MCF 10A (cell line): ENCODE measurements around the gene HPGDS. TPM values are rescaled to one million over a fixed set of nuclear protein-coding genes. Genes with fewer than 3 reads are reported as not detected.

Source experiments
- BruUV-seq: library from RNA; stranded (reverse); fragments of 400-500 nt; replicated peaks from 2 replicates; lab custom pipeline; 2021; lab: Mats Ljungman, UMichigan
- CTCF ChIA-PET: fragments of 300-600 bp; sonication (Branson Sonifier 250); formaldehyde crosslinking; extraction: SDS; loops from one replicate; lab custom pipeline; 2021; ENCODE audit warnings: antibody characterized with exemption, inconsistent platforms; lab: Yijun Ruan, JAX
- POLR2A ChIA-PET: fragments of 300-600, 350-650 bp; sonication (Branson Sonifier 250); formaldehyde crosslinking; extraction: SDS; loops from one replicate; lab custom pipeline; 2020; ENCODE audit warnings: antibody characterized with exemption, inconsistent platforms; lab: Yijun Ruan, JAX
- DNase-seq: peaks from one replicate; pipeline ENCODE4 v3.0.0-alpha.2; 2018; ENCODE audit not compliant: unreplicated experiment
- H3K27ac Mint-ChIP-seq: one replicate; pipeline ENCODE4 v1.8.0; 2022; ENCODE audit warnings: mild to moderate bottlenecking, low read depth, mixed read lengths; ENCODE audit not compliant: unreplicated experiment
- H3K27me3 Mint-ChIP-seq: one replicate; pipeline ENCODE4 v1.8.0; 2022; ENCODE audit warnings: mixed read lengths; ENCODE audit not compliant: insufficient read depth, unreplicated experiment
- H3K36me3 Mint-ChIP-seq: one replicate; pipeline ENCODE4 v1.8.0; 2022; ENCODE audit warnings: mild to moderate bottlenecking, moderate library complexity, mixed read lengths; ENCODE audit not compliant: insufficient read depth, unreplicated experiment
- H3K4me1 Mint-ChIP-seq: one replicate; pipeline ENCODE4 v1.8.0; 2022; ENCODE audit warnings: mixed read lengths; ENCODE audit not compliant: insufficient read depth, unreplicated experiment
- H3K4me3 Mint-ChIP-seq: one replicate; pipeline ENCODE4 v1.8.0; 2022; ENCODE audit warnings: mild to moderate bottlenecking, moderate library complexity, mixed read lengths; ENCODE audit not compliant: unreplicated experiment
- H3K9me3 Mint-ChIP-seq: one replicate; pipeline ENCODE4 v1.8.0; 2022; ENCODE audit warnings: mixed read lengths; ENCODE audit not compliant: unreplicated experiment
- CTCF ChIP-seq: fragments of 200-600 bp; IDR thresholded peaks from one replicate; pipeline ENCODE4 v1.8.0; 2022; ENCODE audit warnings: antibody characterized with exemption, mild to moderate bottlenecking; ENCODE audit not compliant: unreplicated experiment
- intact Hi-C: fragments of 100-400 bp; cut with micrococcal nuclease; formaldehyde crosslinking; loops from 2 replicates; pipeline ENCODE4 v1.14.1; 2022
- total RNA-seq: library from RNA; stranded (reverse); gene quantifications from 2 replicates; pipeline ENCODE4 v1.2.3, GENCODE V29; 2022

Gene HPGDS
- total RNA-seq, 1 experiment from 2014 or later, result not detected

- intact Hi-C loops, result no loop called here
- Mint-ChIP-seq H3K27ac (no peak overlapping the region), H3K36me3 (no peaks in the 10 kb centered on the region), H3K27me3 (no peaks in the 10 kb centered on the region), H3K4me3 (no peak overlapping the region), H3K9me3 (no peaks in the 10 kb centered on the region), H3K4me1 (no peaks in the 10 kb centered on the region)
- BruUV-seq, result no TSS peak
- no peak for TF ChIP-seq CTCF
- ChIA-PET POLR2A (no interaction called here), CTCF (interaction anchor here (0.7 to 0.8 kb wide), 3 partner anchors 9 to 58 kb away, joined by 3 to 5 read pairs (median 3); no protein-coding TSS in a partner anchor)
- DNase-seq, result no peak
Observed at GRCh38 chr4:94348666-94349065, 6.0 kb upstream of the HPGDS start.

GRCh38 chr4:94346541-94346940, 3.9 kb upstream of the HPGDS start:
- no TSS peak for BruUV-seq
- no peaks in the 10 kb centered on the region for H3K4me1 Mint-ChIP-seq
- ChIA-PET CTCF (no interaction called here), POLR2A (no interaction called here)
- H3K27me3 Mint-ChIP-seq, result no peaks in the 10 kb centered on the region
- no peak overlapping the region for H3K27ac Mint-ChIP-seq
- no peak for TF ChIP-seq CTCF
- H3K4me3 Mint-ChIP-seq, result no peak overlapping the region
- H3K36me3 Mint-ChIP-seq, result no peaks in the 10 kb centered on the region
- no peaks in the 10 kb centered on the region for H3K9me3 Mint-ChIP-seq
- no peak for DNase-seq
- intact Hi-C loops, result no loop called here

GRCh38 chr4:94345969-94346368, 3.3 kb upstream of the HPGDS start:
- Mint-ChIP-seq H3K9me3 (no peaks in the 10 kb centered on the region), H3K27me3 (no peaks in the 10 kb centered on the region), H3K36me3 (no peaks in the 10 kb centered on the region), H3K27ac (no peak overlapping the region), H3K4me1 (no peaks in the 10 kb centered on the region), H3K4me3 (no peak overlapping the region)
- CTCF ChIA-PET, result no interaction called here
- intact Hi-C loops, result no loop called here
- POLR2A ChIA-PET, result no interaction called here
- DNase-seq, result no peak
- TF ChIP-seq CTCF, result no peak
- no TSS peak for BruUV-seq

GRCh38 chr4:94345266-94345665, 2.6 kb upstream of the HPGDS start:
- no peak overlapping the region for H3K27ac Mint-ChIP-seq
- no peaks in the 10 kb centered on the region for H3K27me3 Mint-ChIP-seq
- no peaks in the 10 kb centered on the region for H3K36me3 Mint-ChIP-seq
- no TSS peak for BruUV-seq
- TF ChIP-seq CTCF, result no peak
- ChIA-PET POLR2A (interaction anchor here (0.6 kb wide), 1 partner anchor 11 kb away, joined by 3 read pairs; no protein-coding TSS in a partner anchor), CTCF (no interaction called here)
- H3K4me3 Mint-ChIP-seq, result no peak overlapping the region
- H3K9me3 Mint-ChIP-seq, result no peaks in the 10 kb centered on the region
- DNase-seq, result no peak
- intact Hi-C loops, result no loop called here
- no peaks in the 10 kb centered on the region for H3K4me1 Mint-ChIP-seq
